Measurements from ENCODE around the gene PGA5. TPM values are rescaled to one million over a fixed set of nuclear protein-coding genes. Genes with fewer than 3 reads are reported as not detected.

PGA5 gene
- polyA plus RNA-seq, 3 donors: 0.46 to 0.92 TPM; not detected in 1

DNA sequence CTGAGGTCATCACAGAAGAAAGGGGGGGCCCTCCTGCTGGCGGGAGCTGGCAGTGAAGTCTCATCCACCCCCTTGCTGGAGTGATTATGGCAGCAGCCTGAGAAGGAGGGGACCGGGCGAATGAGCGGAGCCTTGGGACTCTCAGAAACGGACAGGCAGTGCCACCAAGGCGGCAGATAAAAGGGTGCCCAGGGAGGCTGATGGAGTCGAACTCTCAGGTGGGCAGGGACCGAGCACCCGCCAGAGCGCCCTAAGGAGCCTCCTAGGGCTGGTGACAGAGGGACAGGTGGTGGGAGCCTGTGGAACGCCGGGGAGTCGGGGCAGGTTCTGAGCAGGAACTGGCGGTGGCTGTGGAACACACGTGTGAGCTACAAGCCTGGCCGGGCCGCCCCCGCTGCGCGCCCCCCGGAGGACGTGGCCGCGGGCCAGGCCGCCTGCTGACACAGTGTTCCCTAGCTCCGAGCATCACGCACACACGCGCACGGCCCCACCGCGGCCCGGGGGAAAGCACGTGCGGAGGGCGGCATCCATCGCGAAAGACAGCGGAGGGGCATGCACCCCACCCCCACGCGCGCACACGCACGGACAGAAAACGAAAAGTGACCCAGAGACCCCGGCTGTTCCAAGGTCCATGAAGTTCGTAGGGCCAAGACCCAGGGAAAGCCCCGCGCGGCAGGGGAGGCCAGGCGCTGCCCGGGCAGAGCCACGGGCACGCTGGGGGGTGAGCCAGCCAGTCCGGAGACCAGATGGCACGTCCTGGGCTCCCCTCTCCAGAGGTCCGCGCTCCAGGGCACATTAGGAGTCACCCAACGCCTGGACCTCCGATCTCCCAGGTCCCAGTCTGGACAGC lies 53.1 kb downstream of the PGA5 start:
- no peak for DNase-seq

GRCh38 chr11:61294717-61295595 lies 54.0 kb downstream of the PGA5 start, which contains the start of gene VWCE:
TSS of gene VWCE (minus strand) at chr11:61295316. CDS start at chr11:61295037, 279 bp downstream.
- DNase-seq: peak; percentile 69

DNA sequence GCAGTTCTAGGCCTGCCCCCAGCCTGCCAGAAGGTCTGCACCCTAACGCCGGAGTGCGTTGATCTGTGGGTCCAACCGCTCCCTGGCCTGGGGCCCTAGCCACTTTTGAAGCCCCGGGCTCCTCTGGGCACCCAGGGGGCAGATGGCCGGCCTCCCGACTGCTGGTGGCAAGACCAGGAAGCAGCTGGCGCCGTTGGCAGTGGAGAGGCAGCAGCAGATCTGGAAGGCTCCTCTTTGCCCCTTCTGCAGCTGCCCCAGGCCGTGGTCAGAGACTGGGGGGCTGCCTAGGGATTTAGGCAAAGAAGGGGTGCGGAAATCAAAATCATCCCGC lies 54.6 kb downstream of the PGA5 start:
- no peak for DNase-seq

GRCh38 chr11:61297341-61297740 lies 56.4 kb downstream of the PGA5 start:
- DNase-seq: no peak

DNA sequence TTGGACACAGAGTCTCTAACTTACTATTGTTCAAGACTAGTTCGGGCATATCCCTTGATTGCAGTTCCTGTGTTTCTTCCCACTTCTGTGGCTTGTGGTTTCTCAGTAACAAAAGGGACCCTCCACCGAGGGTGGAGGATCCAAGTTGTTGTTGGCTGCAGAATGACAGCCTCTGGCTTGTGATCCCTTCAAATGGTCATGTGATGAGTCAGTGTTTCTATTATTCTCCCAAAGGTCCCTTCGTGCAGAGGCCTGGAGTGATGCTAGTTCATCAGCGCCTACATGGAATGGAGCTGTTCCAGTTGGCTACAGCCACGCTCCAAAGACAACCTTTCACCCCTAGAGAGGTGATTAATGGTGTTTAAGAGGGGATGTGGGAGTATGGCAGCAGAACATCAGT lies 56.8 kb downstream of the PGA5 start:
- peak; percentile 57 for DNase-seq

- DNase-seq: no peak
These were observed 57.8 kb downstream of the PGA5 start for GRCh38 chr11:61298663-61299244.

Other genes with a start within 250 kb of the PGA5 start
- gene CD5, start 138.7 kb upstream of the PGA5 start, polyA plus RNA-seq (ENCODE audit: insufficient read length in 3 of 3): under 1 TPM in 2 of 3 donors, not detected in 1; 0.09 to 0.10 TPM
- gene VPS37C, start 79.7 kb upstream of the PGA5 start, polyA plus RNA-seq (ENCODE audit: insufficient read length in 3 of 3): 10 to 100 TPM; 20.7 to 22.6 (median 20.7) TPM
- gene PGA3, start 37.7 kb upstream of the PGA5 start, polyA plus RNA-seq (ENCODE audit: insufficient read length in 3 of 3): under 1 TPM in 2 of 3 donors, not detected in 1; 0.30 to 0.51 TPM
- gene PGA4, start 18.8 kb upstream of the PGA5 start, polyA plus RNA-seq (ENCODE audit: insufficient read length in 3 of 3): under 1 TPM; 0.30 to 0.59 (median 0.44) TPM
- 1 to 10 TPM; 2.7 to 5.6 (median 3.5) TPM for gene VWCE, start 54.1 kb downstream of the PGA5 start, polyA plus RNA-seq (ENCODE audit: insufficient read length in 3 of 3)
- gene DDB1, start 91.9 kb downstream of the PGA5 start, polyA plus RNA-seq (ENCODE audit: insufficient read length in 3 of 3): 100 to 1,000 TPM; 222 to 233 (median 226) TPM
- gene TKFC, start 92.1 kb downstream of the PGA5 start, polyA plus RNA-seq (ENCODE audit: insufficient read length in 3 of 3): 10 to 100 TPM; 63.4 to 78.1 (median 65.2) TPM
- gene CYB561A3, start 120.7 kb downstream of the PGA5 start, polyA plus RNA-seq (ENCODE audit: insufficient read length in 3 of 3): 10 to 100 TPM; 27.0 to 33.2 (median 32.3) TPM
- 10 to 100 TPM; 40.6 to 53.6 (median 51.8) TPM for gene TMEM138, start 121.2 kb downstream of the PGA5 start, polyA plus RNA-seq (ENCODE audit: insufficient read length in 3 of 3)
- gene TMEM216, start 151.4 kb downstream of the PGA5 start, polyA plus RNA-seq (ENCODE audit: insufficient read length in 3 of 3): 10 to 100 TPM; 31.8 to 37.7 (median 34.7) TPM
- 100 to 1,000 TPM in 2 of 3 donors, 10 to 100 TPM in 1; 94.1 to 132 (median 131) TPM for gene CPSF7, start 188.8 kb downstream of the PGA5 start, polyA plus RNA-seq (ENCODE audit: insufficient read length in 3 of 3)
- gene SDHAF2, start 188.9 kb downstream of the PGA5 start, polyA plus RNA-seq (ENCODE audit: insufficient read length in 3 of 3): 10 to 100 TPM; 41.9 to 45.9 (median 42.1) TPM